Natural killer cell treated with Interleukin-12 subunit alpha and Interleukin-12 subunit beta and Interleukin-15 and Interleukin-18, amount 100 ng/mL, for 72 hours (primary cell): ENCODE measurements around the gene PRKCH. TPM values are rescaled to one million over a fixed set of nuclear protein-coding genes. Genes with fewer than 3 reads are reported as not detected.

ENCODE experiments used
- ATAC-seq, 2 donors: fragments of 150-1000 bp; cut with Tn5 transposase in 1 of 2; sonication (Bioruptor Pico), chemical (Tn5 transposase) in 1 of 2; 2 replicates each; pipeline ENCODE4 v1.10.0; 2021
- DNase-seq: peaks from one replicate; pipeline ENCODE4 v3.0.0; 2022; ENCODE audit warnings: low spot score
- H3K27ac Mint-ChIP-seq, 2 donors: 1 replicate in 1 of 2; 2 replicates in 1 of 2; pipeline ENCODE4 v1.8.0; 2022; ENCODE audit warnings: mixed read lengths in 2 of 2, mild to moderate bottlenecking in 1 of 2, moderate library complexity in 1 of 2
- H3K27me3 Mint-ChIP-seq, 2 donors: 1 replicate in 1 of 2; 2 replicates in 1 of 2; pipeline ENCODE4 v1.8.0; 2022; ENCODE audit warnings: mixed read lengths in 2 of 2
- H3K36me3 Mint-ChIP-seq: one replicate; pipeline ENCODE4 v1.8.0; 2022; ENCODE audit warnings: mixed read lengths
- H3K4me1 Mint-ChIP-seq, 2 donors: 1 replicate in 1 of 2; 2 replicates in 1 of 2; pipeline ENCODE4 v1.8.0; 2022; ENCODE audit warnings: low read depth in 2 of 2, mixed read lengths in 2 of 2, mild to moderate bottlenecking in 1 of 2
- H3K4me3 Mint-ChIP-seq: one replicate; pipeline ENCODE4 v1.8.0; 2022; ENCODE audit warnings: mixed read lengths
- H3K9me3 Mint-ChIP-seq: 2 replicates; pipeline ENCODE4 v1.8.0; 2022; ENCODE audit warnings: mixed read lengths
- total RNA-seq, 2 donors: library from RNA; stranded (reverse); gene quantifications; one replicate each; pipeline ENCODE4 v1.2.3, GENCODE V29; 2022

Gene PRKCH
- total RNA-seq, 2 donors from 2014 or later = 182 to 216 TPM

DNA sequence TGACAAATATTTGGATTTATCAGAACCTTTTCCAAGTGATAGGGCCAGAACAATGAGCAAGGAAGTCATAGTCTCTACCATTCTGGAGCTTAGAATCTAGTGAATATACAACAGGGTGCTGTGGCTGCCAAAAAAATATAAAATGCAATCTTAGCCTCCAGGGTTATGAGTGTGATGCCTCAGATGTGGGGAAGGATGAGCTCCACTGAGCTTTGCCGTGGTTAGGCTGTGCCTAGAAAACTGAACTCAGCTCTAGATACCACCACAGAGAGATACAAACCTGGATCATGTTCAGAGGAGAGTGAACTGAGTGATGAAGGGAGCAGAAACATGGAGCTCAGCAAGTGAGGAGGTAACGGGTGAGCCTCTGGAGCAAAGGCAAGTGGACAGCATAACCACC, 235.9 kb downstream of the PRKCH start:
- Mint-ChIP-seq H3K4me1 (peaks cover 72 to 78% of the 10 kb centered on the region in 2 donors), H3K4me3 (peak overlapping the region; percentile 30), H3K27ac (peak overlapping the region; percentile 99 to 100), H3K9me3 (peaks cover 3% of the 10 kb centered on the region), H3K27me3 (no peaks in the 10 kb centered on the region), H3K36me3 (peaks cover 11% of the 10 kb centered on the region)
- ATAC-seq = no peak
- no peak for DNase-seq

- Mint-ChIP-seq H3K4me1 (peaks cover 72 to 79% of the 10 kb centered on the region in 2 donors), H3K27ac (peak overlapping the region; percentile 99 to 100), H3K27me3 (no peaks in the 10 kb centered on the region), H3K9me3 (peaks cover 3% of the 10 kb centered on the region), H3K36me3 (peaks cover 11% of the 10 kb centered on the region), H3K4me3 (no peak overlapping the region)
- ATAC-seq (no peak), DNase-seq (peak; percentile 15)
These were observed 236.5 kb downstream of the PRKCH start for GRCh38 chr14:61557854-61558253.

- Mint-ChIP-seq H3K4me1 (peaks cover 72 to 79% of the 10 kb centered on the region in 2 donors), H3K4me3 (no peak overlapping the region), H3K27me3 (no peaks in the 10 kb centered on the region), H3K27ac (peak overlapping the region; percentile 16 to 100), H3K36me3 (peaks cover 11% of the 10 kb centered on the region), H3K9me3 (peaks cover 3% of the 10 kb centered on the region)
- no peak for ATAC-seq
- peak; percentile 34 for DNase-seq
These were observed 236.9 kb downstream of the PRKCH start for GRCh38 chr14:61558271-61558670.

GRCh38 chr14:61559641-61560201, 238.3 kb downstream of the PRKCH start:
- no peak for ATAC-seq
- H3K9me3 Mint-ChIP-seq = peaks cover 3% of the 10 kb centered on the region
- peaks cover 11% of the 10 kb centered on the region for H3K36me3 Mint-ChIP-seq
- H3K4me3 Mint-ChIP-seq = no peak overlapping the region
- peak; percentile 28 for DNase-seq
- H3K27me3 Mint-ChIP-seq = no peaks in the 10 kb centered on the region
- peaks cover 71 to 79% of the 10 kb centered on the region in 2 donors for H3K4me1 Mint-ChIP-seq
- H3K27ac Mint-ChIP-seq = peak overlapping the region; percentile 99 to 100

GRCh38 chr14:61560323-61560722, 238.9 kb downstream of the PRKCH start:
- Mint-ChIP-seq H3K9me3 (peaks cover 3% of the 10 kb centered on the region), H3K4me1 (peaks cover 70 to 79% of the 10 kb centered on the region in 2 donors), H3K27me3 (no peaks in the 10 kb centered on the region), H3K4me3 (peak overlapping the region; percentile 6), H3K36me3 (peaks cover 8% of the 10 kb centered on the region), H3K27ac (peak overlapping the region; percentile 99 to 100)
- DNase-seq = peak; percentile 23
- ATAC-seq = no peak

DNA sequence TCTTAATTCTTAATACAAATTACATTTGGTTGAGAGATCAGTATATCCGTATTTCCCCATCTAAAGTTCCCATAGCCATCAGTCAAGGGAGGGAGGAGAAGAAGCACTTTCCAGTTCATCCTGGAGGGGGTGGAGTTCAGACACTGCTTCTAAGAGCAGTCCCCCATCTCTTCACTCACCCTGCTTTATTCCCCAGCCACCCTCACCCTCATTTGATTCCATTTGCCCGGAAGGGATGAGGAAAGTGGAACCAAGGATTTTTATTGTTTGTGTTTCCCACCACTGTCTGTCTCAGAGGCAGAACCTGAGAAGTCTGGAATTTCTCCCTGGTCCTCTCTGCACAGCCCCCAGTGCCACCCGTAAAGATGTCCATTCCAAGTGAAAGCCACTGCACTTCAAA, 239.7 kb downstream of the PRKCH start:
- Mint-ChIP-seq H3K4me1 (peaks cover 67 to 76% of the 10 kb centered on the region in 2 donors), H3K4me3 (peak overlapping the region; percentile 89), H3K9me3 (no peaks in the 10 kb centered on the region), H3K27ac (peak overlapping the region; percentile 99 to 100), H3K27me3 (no peaks in the 10 kb centered on the region), H3K36me3 (peaks cover 8% of the 10 kb centered on the region)
- ATAC-seq (no peak), DNase-seq (peak; percentile 13)

DNA sequence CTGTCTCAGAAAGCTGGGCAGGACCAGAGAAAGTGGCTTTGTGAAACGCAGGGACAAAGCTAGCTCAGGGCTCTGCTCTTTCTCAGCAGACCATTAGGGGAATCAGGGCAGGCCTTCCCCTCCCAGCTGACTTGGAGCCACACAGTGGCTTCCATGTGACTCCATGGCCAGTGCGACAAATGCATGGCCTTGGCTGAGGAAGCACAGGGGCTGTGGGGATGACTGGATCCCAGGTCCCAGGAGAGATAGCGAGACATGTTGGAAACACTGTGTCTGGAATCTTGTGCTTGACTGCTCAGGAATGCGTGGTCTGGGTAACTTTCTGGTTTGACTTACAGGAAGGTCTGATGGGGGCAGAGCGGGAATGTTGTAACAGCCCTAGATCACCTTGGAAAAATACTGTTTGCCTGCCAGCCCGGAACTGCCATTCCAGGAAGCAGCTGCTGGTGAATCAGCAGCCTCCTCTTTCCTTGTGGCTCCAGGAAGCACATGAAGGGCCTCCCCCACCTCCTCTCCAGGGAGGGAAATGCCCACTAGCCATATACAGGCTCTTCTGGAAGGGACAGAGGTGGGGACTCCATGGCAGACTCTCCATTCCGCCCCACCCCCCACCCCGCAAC, 240.4 kb downstream of the PRKCH start:
- DNase-seq (peak; percentile 65), ATAC-seq (no peak)
- Mint-ChIP-seq H3K4me3 (peak overlapping the region; percentile 89), H3K9me3 (no peaks in the 10 kb centered on the region), H3K27me3 (no peaks in the 10 kb centered on the region), H3K4me1 (peaks cover 73 to 75% of the 10 kb centered on the region in 2 donors), H3K36me3 (peaks cover 6% of the 10 kb centered on the region), H3K27ac (peak overlapping the region; percentile 99 to 100)

DNA sequence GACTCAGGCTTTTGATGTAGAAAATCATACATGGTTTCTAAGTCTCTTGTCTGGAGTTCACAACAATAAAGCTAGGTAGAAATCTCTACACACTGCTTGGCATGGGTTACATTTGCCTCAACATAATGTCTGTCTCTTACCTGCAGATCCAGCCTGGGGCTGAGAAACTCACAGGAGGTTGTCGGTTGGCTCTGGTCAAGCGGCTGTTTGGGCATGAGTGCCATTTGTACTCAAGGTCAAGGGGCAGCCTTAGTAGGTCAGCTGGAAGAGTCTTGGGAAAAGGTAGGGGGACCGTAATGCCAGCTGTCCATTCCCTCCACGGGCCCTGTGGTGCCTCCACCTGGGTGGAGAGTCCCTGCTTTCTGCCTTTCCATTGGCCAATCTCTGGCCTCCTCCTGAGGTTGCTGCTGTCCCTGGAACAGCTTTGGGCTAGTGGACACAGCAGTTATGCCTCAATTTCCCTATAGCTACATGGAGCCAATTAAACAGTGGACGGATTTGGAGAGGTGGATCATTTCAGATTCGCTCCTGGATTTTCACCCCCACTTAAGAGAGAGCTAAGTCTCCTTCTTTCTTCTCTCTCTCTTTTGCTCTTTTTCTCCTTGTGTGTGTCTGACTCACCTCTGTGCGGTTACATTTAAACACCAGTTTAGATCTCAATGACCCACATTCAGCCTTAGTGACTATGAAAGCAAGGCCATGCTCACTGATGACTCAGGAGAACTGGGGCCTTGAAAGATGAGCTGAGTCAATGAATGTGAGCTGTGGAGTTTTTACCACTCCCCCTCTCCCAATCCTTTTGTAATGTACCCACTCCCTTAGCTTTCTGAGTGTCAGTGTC, 241.2 kb downstream of the PRKCH start:
- H3K27me3 Mint-ChIP-seq = no peaks in the 10 kb centered on the region
- ATAC-seq = peak; percentile 96 to 97
- H3K4me1 Mint-ChIP-seq = peaks cover 72% of the 10 kb centered on the region in 2 donors
- peak overlapping the region; percentile 89 for H3K4me3 Mint-ChIP-seq
- DNase-seq = peak; percentile 77
- H3K36me3 Mint-ChIP-seq = no peaks in the 10 kb centered on the region
- H3K27ac Mint-ChIP-seq = peak overlapping the region; percentile 99 to 100
- no peaks in the 10 kb centered on the region for H3K9me3 Mint-ChIP-seq

DNA sequence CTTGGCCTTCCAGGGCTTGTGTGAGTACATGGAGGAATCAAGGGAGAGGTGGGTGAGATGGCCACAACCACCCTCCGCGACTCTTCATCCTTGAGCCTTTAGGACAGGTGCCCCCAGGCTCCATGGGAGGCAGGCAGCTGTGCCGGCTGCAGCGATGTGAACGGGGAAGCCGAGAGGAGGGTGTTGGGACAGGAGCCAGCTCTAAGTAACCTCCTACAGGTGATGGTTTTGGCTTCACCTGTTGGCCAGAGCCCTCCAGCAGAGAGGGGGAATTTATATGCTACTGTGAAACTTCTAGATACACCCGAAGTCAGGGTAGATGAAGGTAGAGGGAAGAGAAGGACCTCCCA, 241.8 kb downstream of the PRKCH start:
- peaks cover 72 to 75% of the 10 kb centered on the region in 2 donors for H3K4me1 Mint-ChIP-seq
- H3K9me3 Mint-ChIP-seq = no peaks in the 10 kb centered on the region
- no peak for ATAC-seq

DNA sequence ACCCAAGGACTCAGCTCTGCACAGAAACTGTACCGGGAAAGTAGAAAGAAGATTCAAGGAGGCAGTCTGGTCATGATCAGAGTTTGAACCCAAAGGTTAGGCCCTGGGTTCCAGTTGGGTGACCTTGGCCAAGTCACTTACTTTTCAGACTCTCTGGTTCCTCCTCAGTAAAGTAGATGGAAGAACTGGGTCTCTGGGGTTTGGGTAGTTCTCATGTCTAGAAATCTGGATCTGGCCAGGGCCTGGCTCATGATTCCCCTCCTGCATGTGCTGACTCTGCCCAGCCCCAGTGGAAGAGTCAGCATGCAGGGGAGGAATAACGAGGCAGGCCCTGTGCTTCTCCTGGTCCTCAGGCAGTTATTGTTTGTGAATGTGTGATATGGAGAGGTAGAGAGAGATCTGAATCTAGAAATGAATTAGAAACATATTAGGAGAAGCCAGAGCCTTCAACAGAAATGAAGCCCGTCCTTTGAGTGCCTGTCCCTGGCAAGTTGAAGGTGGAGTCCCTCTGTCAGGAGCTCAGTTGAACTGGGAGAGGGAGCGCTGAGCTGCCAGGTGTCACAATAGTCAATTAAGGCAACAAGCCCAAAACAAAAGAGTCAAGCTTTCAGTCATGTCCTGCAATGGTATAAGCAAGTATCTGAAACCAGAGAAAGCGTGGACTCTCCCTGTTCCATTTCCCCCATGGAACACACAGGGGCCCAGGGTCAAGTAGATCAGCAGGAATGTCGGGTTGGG, 242.7 kb downstream of the PRKCH start:
- Mint-ChIP-seq H3K4me3 (peak overlapping the region; percentile 89), H3K36me3 (no peaks in the 10 kb centered on the region), H3K27ac (peak overlapping the region; percentile 99 to 100), H3K9me3 (no peaks in the 10 kb centered on the region), H3K27me3 (no peaks in the 10 kb centered on the region), H3K4me1 (peaks cover 75 to 82% of the 10 kb centered on the region in 2 donors)
- no peak for ATAC-seq
- no peak for DNase-seq

More for the DNA sequence above, 241.8 kb downstream of the PRKCH start:
- peak; percentile 5 for DNase-seq
- Mint-ChIP-seq H3K27ac (peak overlapping the region; percentile 99 to 100), H3K27me3 (no peaks in the 10 kb centered on the region), H3K36me3 (no peaks in the 10 kb centered on the region), H3K4me3 (peak overlapping the region; percentile 89)

DNA sequence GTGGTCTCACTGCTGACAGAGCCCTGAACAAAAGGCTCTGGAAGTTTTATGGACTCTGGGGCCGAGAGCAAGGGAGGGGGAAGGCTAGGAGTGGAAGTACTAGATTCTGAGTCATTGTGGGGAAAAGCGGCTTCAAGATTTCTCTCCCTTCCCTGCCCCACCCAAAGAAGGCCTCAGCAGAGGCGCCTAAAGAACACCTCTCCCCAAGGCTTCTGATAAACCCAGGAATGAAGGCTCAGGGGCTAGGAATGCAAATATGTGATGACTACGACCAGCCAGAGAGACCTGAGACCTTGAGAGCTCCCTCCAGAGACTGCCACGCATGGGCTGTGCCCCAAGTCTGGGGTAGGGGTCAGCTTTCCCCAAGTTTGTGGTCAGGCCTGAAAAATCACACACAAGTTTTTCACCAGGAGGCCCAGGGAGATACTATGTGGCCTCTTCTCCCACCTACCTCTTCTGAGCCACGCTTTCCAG, 243.3 kb downstream of the PRKCH start:
- ATAC-seq (no peak), DNase-seq (peak; percentile 55)
- Mint-ChIP-seq H3K9me3 (no peaks in the 10 kb centered on the region), H3K4me1 (peaks cover 81 to 88% of the 10 kb centered on the region in 2 donors), H3K27me3 (no peaks in the 10 kb centered on the region), H3K4me3 (peak overlapping the region; percentile 89), H3K27ac (peak overlapping the region; percentile 99 to 100), H3K36me3 (no peaks in the 10 kb centered on the region)

DNA sequence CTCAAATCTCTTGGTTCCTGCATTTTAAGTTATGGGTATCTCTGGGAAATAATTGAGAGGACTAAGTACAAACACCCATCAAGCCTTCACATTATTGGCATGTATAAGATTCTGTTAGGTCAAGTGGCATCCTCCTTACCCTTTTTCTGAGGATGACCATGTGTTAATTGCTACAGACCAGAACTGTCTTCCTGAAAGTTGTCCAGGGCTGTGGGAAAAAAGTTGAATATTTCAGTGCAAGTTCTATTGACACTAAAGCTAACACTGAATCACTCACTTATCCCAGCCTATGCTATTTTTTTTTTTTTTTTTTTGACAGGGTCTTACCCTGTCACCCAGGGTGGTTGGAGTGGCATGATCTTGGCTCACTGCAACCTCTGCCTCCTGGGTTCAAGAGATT, 243.8 kb downstream of the PRKCH start:
- Mint-ChIP-seq H3K27me3 (no peaks in the 10 kb centered on the region), H3K27ac (peak overlapping the region; percentile 99 to 100), H3K4me3 (no peak overlapping the region), H3K9me3 (no peaks in the 10 kb centered on the region), H3K36me3 (no peaks in the 10 kb centered on the region), H3K4me1 (peaks cover 82 to 89% of the 10 kb centered on the region in 2 donors)
- ATAC-seq (no peak), DNase-seq (no peak)

- H3K36me3 Mint-ChIP-seq = no peaks in the 10 kb centered on the region
- peak; percentile 31 for DNase-seq
- peak overlapping the region; percentile 32 for H3K4me3 Mint-ChIP-seq
- peaks cover 83 to 90% of the 10 kb centered on the region in 2 donors for H3K4me1 Mint-ChIP-seq
- H3K27ac Mint-ChIP-seq = peak overlapping the region; percentile 99 to 100
- no peaks in the 10 kb centered on the region for H3K9me3 Mint-ChIP-seq
- no peaks in the 10 kb centered on the region for H3K27me3 Mint-ChIP-seq
- no peak for ATAC-seq
These were observed 244.6 kb downstream of the PRKCH start for GRCh38 chr14:61565836-61566536.
